GM10248 (cell line): Measurements from ENCODE around the gene YIPF5.

Experiments used
- CTCF ChIA-PET: fragments of 300-600 bp; sonication (Branson Sonifier 250); formaldehyde crosslinking; extraction: SDS; loops from one replicate; lab custom pipeline; 2021; ENCODE audit warnings: antibody characterized with exemption; lab: Yijun Ruan, JAX
- POLR2A ChIA-PET: fragments of 350-650 bp; sonication (Branson Sonifier 250); formaldehyde crosslinking; extraction: SDS; loops from one replicate; lab custom pipeline; 2020; ENCODE audit warnings: antibody characterized with exemption; lab: Yijun Ruan, JAX
- DNase-seq: peaks from one replicate; pipeline ENCODE4 v3.0.0; 2012; ENCODE audit errors: extremely low spot score
- TF ChIP-seq, protein P1 (sequence below): IDR thresholded peaks from 2 replicates; pipeline ENCODE4 v1.5.1; 2012; ENCODE audit warnings: mild to moderate bottlenecking, low read depth; ENCODE audit errors: extremely low read depth, missing control alignments, control extremely low read depth

Gene YIPF5

DNA sequence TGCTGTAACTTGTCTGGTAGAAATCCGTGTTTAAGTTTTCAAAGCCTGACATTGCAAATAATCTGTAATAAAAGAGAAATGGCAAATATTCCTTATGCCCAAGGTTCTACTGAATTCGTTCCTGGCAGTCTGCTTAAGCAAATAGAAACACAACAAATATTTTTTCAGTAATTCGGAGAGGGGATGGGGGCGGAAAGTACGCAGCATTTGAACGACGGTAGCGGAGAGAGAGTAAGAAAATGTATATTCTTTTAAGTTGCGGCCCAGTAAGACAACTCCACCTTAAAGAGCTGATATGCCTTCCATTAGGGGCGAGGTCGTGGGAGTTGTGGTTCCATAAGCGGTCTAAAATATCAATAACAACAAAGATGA is 569 bp downstream of the YIPF5 start:
- ChIA-PET POLR2A (no interaction called here), CTCF (interaction anchor here (0.8 to 5.0 kb wide), 10 partner anchors 8 to 1248 kb away, joined by 3 to 21 read pairs (median 5); no protein-coding TSS in a partner anchor)

GRCh38 chr5:144167998-144168397 is 2.5 kb downstream of the YIPF5 start:
- ChIA-PET CTCF (interaction anchor here (1.6 kb wide), 1 partner anchor 24 kb away, joined by 3 read pairs; no protein-coding TSS in a partner anchor), POLR2A (no interaction called here)
- TF ChIP-seq, protein P1, sequence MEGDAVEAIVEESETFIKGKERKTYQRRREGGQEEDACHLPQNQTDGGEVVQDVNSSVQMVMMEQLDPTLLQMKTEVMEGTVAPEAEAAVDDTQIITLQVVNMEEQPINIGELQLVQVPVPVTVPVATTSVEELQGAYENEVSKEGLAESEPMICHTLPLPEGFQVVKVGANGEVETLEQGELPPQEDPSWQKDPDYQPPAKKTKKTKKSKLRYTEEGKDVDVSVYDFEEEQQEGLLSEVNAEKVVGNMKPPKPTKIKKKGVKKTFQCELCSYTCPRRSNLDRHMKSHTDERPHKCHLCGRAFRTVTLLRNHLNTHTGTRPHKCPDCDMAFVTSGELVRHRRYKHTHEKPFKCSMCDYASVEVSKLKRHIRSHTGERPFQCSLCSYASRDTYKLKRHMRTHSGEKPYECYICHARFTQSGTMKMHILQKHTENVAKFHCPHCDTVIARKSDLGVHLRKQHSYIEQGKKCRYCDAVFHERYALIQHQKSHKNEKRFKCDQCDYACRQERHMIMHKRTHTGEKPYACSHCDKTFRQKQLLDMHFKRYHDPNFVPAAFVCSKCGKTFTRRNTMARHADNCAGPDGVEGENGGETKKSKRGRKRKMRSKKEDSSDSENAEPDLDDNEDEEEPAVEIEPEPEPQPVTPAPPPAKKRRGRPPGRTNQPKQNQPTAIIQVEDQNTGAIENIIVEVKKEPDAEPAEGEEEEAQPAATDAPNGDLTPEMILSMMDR = no peak
- no peak for DNase-seq

More for the DNA sequence above, 569 bp downstream of the YIPF5 start:
- TF ChIP-seq, protein P1 = no peak
- DNase-seq = no peak

- POLR2A ChIA-PET = no interaction called here
These were observed 3.8 kb downstream of the YIPF5 start for GRCh38 chr5:144166696-144167095.

GRCh38 chr5:144162686-144163085 is 7.8 kb downstream of the YIPF5 start:
- CTCF ChIA-PET = interaction anchor here (1.5 kb wide), 1 partner anchor 15 kb away, joined by 3 read pairs; no protein-coding TSS in a partner anchor
- DNase-seq = no peak
- POLR2A ChIA-PET = no interaction called here
- TF ChIP-seq, protein P1 = no peak

More at GRCh38 chr5:144166696-144167095, 3.8 kb downstream of the YIPF5 start:
- no peak for DNase-seq
- TF ChIP-seq, protein P1 = no peak
- CTCF ChIA-PET = interaction anchor here (0.7 to 1.1 kb wide), 2 partner anchors 14 to 36 kb away, joined by 3 read pairs; no protein-coding TSS in a partner anchor

DNA sequence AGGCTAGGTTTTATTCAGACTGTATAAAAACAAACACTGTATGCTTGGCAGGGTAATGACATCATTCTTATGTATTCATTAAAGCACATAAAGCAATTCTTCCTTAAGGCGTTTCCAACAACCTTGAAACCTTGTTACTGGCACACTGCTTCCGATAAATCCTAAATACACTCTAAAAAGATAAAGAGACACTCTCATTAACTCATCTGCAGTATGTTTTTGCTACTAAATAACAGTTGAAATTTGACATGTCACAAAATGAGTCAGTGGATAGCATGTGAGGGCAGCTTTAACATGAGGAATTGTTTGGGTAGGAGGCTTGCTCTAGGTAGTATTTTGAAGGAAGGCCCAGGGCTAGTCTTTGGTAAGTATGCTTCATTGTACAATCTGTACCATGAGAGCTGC is 13.7 kb downstream of the YIPF5 start:
- TF ChIP-seq, protein P1 = no peak
- CTCF ChIA-PET = interaction anchor here (1.1 to 1.5 kb wide), 2 partner anchors 10 to 14 kb away, joined by 3 to 4 read pairs; no protein-coding TSS in a partner anchor

DNA sequence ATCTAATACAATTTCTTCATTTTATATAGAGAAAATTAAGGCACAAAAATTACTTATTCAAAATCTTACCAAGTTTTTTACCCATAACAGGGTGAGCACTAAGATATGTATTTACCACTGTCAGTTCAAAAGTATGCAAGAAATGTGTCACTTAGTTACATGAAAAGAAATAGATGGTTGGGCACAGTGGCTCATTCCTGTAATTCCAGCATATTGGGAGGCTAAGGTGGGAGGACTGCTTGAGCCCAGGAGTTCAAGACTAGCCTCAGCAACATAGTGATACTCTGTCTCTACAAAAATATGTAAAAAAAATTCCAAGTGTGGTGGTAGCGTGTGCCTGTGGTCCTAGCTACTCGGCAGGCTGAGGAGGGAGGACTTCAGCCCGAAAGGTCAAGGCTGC is 19.4 kb downstream of the YIPF5 start:
- ChIA-PET POLR2A (no interaction called here), CTCF (no interaction called here)
- TF ChIP-seq, protein P1 = no peak
- no peak for DNase-seq

More for the DNA sequence above, 13.7 kb downstream of the YIPF5 start:
- no peak for DNase-seq
- POLR2A ChIA-PET = no interaction called here
